Duodenal mucosa (tissue), 2 donors: ENCODE data around the gene COPZ1.

Experiments
- H3K27ac ChIP-seq: one replicate; pipeline ENCODE4 v1.7.0; 2013; ENCODE audit warnings: low read depth, low read length
- H3K27me3 ChIP-seq, 2 donors: one replicate each; pipeline ENCODE4 v1.7.0; 2013; ENCODE audit warnings: low read length in 2 of 2, control low read depth in 1 of 2; ENCODE audit not compliant: insufficient read depth in 2 of 2, control insufficient read depth in 1 of 2
- H3K36me3 ChIP-seq, 2 donors: one replicate each; pipeline ENCODE4 v1.7.0; 2013; ENCODE audit warnings: low read length in 2 of 2, control low read depth in 1 of 2; ENCODE audit not compliant: insufficient read depth in 2 of 2, control insufficient read depth in 1 of 2
- H3K4me1 ChIP-seq, 2 donors: one replicate each; pipeline ENCODE4 v1.7.0; 2013; ENCODE audit warnings: low read length in 2 of 2, control low read depth in 1 of 2; ENCODE audit not compliant: insufficient read depth in 2 of 2, control insufficient read depth in 1 of 2
- H3K4me3 ChIP-seq, 2 donors: one replicate each; pipeline ENCODE4 v1.7.0; 2013; ENCODE audit warnings: low read length in 2 of 2, low read depth in 1 of 2
- H3K9ac ChIP-seq, 2 donors: one replicate each; pipeline ENCODE4 v1.7.0; 2013; ENCODE audit warnings: low read length in 2 of 2, low read depth in 1 of 2
- H3K9me3 ChIP-seq, 2 donors: one replicate each; pipeline ENCODE4 v1.7.0; 2013; ENCODE audit warnings: low read length in 2 of 2, control low read depth in 1 of 2; ENCODE audit not compliant: control insufficient read depth in 1 of 2

Gene COPZ1

DNA sequence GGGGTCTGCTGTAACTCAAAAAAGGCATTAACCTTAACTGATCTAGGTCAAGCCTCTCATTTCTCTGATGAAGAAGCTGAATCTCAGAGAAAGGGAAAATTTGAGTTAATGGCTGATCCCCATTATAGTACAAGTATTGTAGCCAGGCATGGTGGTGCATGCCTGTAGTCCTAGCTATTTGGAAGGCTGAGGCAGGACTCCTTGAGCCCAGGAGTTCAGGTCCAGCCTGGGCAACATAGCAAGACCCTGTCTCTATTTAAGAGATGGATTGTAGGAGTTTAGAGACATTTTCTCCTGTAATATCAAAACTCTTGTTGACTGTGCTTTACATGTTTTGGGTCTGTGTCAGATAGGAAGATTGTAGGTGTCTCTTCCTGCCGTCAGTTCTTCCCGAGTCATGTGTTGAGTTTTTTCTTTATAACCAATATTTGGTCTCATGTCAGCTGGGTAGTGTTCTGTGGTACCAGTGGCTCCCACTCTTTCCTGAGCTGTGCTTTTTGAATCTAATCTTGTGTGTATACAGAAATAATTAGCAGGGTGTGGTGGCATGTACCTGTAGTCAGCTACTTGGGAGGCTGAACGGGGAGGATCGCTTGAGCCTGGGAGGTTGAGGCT lies 8.6 kb downstream of the COPZ1 start:
- Histone ChIP-seq H3K27ac (no peak overlapping the region), H3K4me1 (peaks cover 36 to 41% of the 10 kb centered on the region in 2 donors)

GRCh38 chr12:54337280-54337842 lies 12.4 kb downstream of the COPZ1 start:
- no peak overlapping the region for H3K27ac ChIP-seq
- H3K27me3 ChIP-seq: no peaks in the 10 kb centered on the region
- H3K36me3 ChIP-seq: peaks cover 23 to 25% of the 10 kb centered on the region in 2 donors
- no peak overlapping the region for H3K9ac ChIP-seq
- H3K4me1 ChIP-seq: peaks cover 19 to 28% of the 10 kb centered on the region in 2 donors
- no peak overlapping the region for H3K4me3 ChIP-seq
- no peaks in the 10 kb centered on the region for H3K9me3 ChIP-seq

More for the DNA sequence above, 8.6 kb downstream of the COPZ1 start:
- no peak overlapping the region for H3K9ac ChIP-seq
- no peak overlapping the region for H3K4me3 ChIP-seq
- no peaks in the 10 kb centered on the region for H3K27me3 ChIP-seq
- H3K9me3 ChIP-seq: no peaks in the 10 kb centered on the region
- peaks cover 0 to 10% of the 10 kb centered on the region in 2 donors for H3K36me3 ChIP-seq

GRCh38 chr12:54337854-54338650 lies 13.1 kb downstream of the COPZ1 start:
- Histone ChIP-seq H3K9ac (no peak overlapping the region), H3K36me3 (peaks cover 29 to 32% of the 10 kb centered on the region in 2 donors), H3K9me3 (no peaks in the 10 kb centered on the region), H3K27me3 (no peaks in the 10 kb centered on the region), H3K27ac (no peak overlapping the region), H3K4me1 (peaks cover 19 to 28% of the 10 kb centered on the region in 2 donors), H3K4me3 (no peak overlapping the region)

DNA sequence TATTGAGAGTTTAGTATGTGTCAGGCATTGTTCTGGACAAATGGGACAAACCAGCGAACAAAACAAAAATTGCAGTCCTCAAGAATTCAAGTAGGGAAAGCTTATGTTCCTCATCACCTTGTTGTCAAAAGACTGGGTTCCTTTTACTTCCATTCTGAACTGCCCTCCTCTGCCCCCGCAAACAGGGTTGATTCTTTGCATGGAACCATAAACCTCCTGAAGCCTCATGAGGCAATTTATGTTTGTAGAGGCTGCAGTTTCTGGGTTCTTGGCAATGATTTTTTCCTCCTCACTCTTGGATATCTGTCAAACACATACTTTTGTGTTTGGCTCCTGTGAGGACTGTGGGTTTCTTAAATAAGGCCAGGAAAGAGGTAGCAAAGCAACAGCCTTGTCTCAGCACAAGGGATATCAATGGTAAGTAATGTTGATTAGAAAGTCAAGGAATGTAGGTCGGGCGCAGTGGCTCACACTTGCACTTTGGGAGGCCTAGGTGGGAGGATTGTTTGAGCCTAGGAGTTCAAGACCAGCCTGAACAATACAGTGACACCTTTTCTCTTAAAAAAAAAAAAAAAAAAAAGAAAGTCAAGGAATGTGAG lies 13.9 kb downstream of the COPZ1 start:
- Histone ChIP-seq H3K9me3 (no peaks in the 10 kb centered on the region), H3K4me1 (peaks cover 19 to 28% of the 10 kb centered on the region in 2 donors), H3K27ac (no peak overlapping the region), H3K36me3 (peaks cover 36 to 39% of the 10 kb centered on the region in 2 donors), H3K27me3 (no peaks in the 10 kb centered on the region), H3K9ac (no peak overlapping the region), H3K4me3 (no peak overlapping the region)

DNA sequence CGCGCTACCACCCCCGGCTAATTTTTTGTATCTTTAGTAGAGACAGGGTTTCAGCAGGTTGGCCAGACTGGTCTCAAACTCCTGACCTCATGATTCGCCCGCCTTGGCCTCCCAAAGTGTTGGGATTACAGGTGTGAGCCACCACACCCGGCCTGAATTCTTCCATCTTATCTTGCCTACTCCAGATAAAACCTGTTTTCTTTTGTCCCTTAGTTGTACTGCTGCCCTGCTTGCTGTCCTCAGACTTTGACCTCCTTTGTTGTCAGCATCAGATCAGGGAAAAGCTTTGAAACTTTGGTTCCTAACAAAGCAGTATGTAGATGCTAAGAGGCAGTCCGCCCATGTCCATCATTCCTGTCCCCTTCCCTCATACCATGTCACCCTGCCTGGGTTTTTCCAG lies 15.9 kb downstream of the COPZ1 start:
- no peak overlapping the region for H3K27ac ChIP-seq
- H3K4me3 ChIP-seq: no peak overlapping the region
- H3K4me1 ChIP-seq: peaks cover 19 to 28% of the 10 kb centered on the region in 2 donors
- peaks cover 42 to 52% of the 10 kb centered on the region in 2 donors for H3K36me3 ChIP-seq
- no peaks in the 10 kb centered on the region for H3K27me3 ChIP-seq
- no peaks in the 10 kb centered on the region for H3K9me3 ChIP-seq
- H3K9ac ChIP-seq: no peak overlapping the region

- Histone ChIP-seq H3K27ac (no peak overlapping the region), H3K4me3 (no peak overlapping the region), H3K27me3 (no peaks in the 10 kb centered on the region), H3K9me3 (no peaks in the 10 kb centered on the region), H3K36me3 (peaks cover 43 to 59% of the 10 kb centered on the region in 2 donors), H3K4me1 (peaks cover 19 to 28% of the 10 kb centered on the region in 2 donors), H3K9ac (no peak overlapping the region)
Measured at GRCh38 chr12:54341378-54342300, 16.7 kb downstream of the COPZ1 start.

- Histone ChIP-seq H3K9me3 (no peaks in the 10 kb centered on the region), H3K36me3 (peaks cover 47 to 73% of the 10 kb centered on the region in 2 donors), H3K4me3 (no peak overlapping the region), H3K9ac (no peak overlapping the region), H3K4me1 (peaks cover 8 to 12% of the 10 kb centered on the region in 2 donors), H3K27me3 (no peaks in the 10 kb centered on the region), H3K27ac (no peak overlapping the region)
Measured at GRCh38 chr12:54349036-54349435, 24.1 kb downstream of the COPZ1 start.

- Histone ChIP-seq H3K9me3 (no peaks in the 10 kb centered on the region), H3K36me3 (peaks cover 46 to 71% of the 10 kb centered on the region in 2 donors), H3K27ac (no peak overlapping the region), H3K4me1 (peaks cover 8 to 12% of the 10 kb centered on the region in 2 donors), H3K4me3 (no peak overlapping the region), H3K27me3 (no peaks in the 10 kb centered on the region), H3K9ac (no peak overlapping the region)
Measured at GRCh38 chr12:54349679-54350078, 24.7 kb downstream of the COPZ1 start.

DNA sequence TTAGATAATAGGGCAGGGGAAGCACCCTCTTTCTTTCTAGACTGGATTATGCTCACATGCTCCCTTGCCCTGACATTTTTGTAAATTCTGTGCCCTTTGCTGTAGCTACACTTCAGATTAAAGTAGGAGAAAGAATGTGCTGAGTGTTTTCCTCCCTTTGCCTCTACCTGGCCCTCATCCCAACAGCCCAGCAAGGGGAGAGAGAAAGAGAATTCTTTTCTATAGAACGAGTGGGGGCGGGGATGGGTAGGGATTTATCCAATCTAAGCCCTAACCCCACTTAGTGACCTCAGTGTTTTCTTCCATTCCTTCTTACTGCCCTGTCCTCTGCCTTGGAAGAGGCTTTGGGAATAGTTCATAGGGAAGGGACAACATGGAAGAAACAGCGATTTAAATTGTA lies 25.8 kb downstream of the COPZ1 start:
- peaks cover 8 to 12% of the 10 kb centered on the region in 2 donors for H3K4me1 ChIP-seq
- H3K4me3 ChIP-seq: no peak overlapping the region
- no peak overlapping the region for H3K9ac ChIP-seq
- H3K36me3 ChIP-seq: peaks cover 44 to 64% of the 10 kb centered on the region in 2 donors
- no peaks in the 10 kb centered on the region for H3K9me3 ChIP-seq
- no peaks in the 10 kb centered on the region for H3K27me3 ChIP-seq
- H3K27ac ChIP-seq: no peak overlapping the region
